H1 (cell line): ENCODE measurements around the gene ODC1. TPM values are rescaled to one million over a fixed set of nuclear protein-coding genes. Genes with fewer than 3 reads are reported as not detected.

Experiments
- BRCA1 ChIP-seq: IDR thresholded peaks from 2 replicates; pipeline ENCODE4 v1.6.1; 2012; ENCODE audit warnings: low read depth, low read length, improper control_type of control experiment
- JUND ChIP-seq: IDR thresholded peaks from 2 replicates; pipeline ENCODE4 v1.6.1; 2011; ENCODE audit warnings: mild to moderate bottlenecking, improper control_type of control experiment, low read length
- KDM4A ChIP-seq: IDR thresholded peaks from one replicate; pipeline ENCODE4 v1.7.1; 2012; ENCODE audit warnings: low read depth, mild to moderate bottlenecking, moderate library complexity, low read length, inconsistent platforms; ENCODE audit not compliant: severe bottlenecking
- RXRA ChIP-seq: IDR thresholded peaks from 2 replicates; pipeline ENCODE4 v1.6.1; 2011; ENCODE audit warnings: low read depth, mild to moderate bottlenecking, low read length, moderate library complexity; ENCODE audit not compliant: insufficient read depth
- SAP30 ChIP-seq: fragments of 300-600 bp; sonication (generic); IDR thresholded peaks from 2 replicates; pipeline ENCODE4 v1.7.1; 2012; ENCODE audit warnings: low read length, moderate library complexity, mild to moderate bottlenecking, inconsistent platforms; ENCODE audit not compliant: insufficient read depth, insufficient replicate concordance
- TAF7 ChIP-seq: optimal IDR thresholded peaks from 2 replicates; pipeline ENCODE3; 2011; ENCODE audit warnings: low read depth, mild to moderate bottlenecking, inconsistent platforms, low read length, moderate library complexity, borderline replicate concordance
- polyA plus RNA-seq, 7 experiments: library from polyadenylated mRNA; depleted of rRNA in 3 of 7; stranded (reverse) in 5 of 7; unstranded in 2 of 7; fragments of >200 nt in 5 of 7; fragments of 200-250 nt in 2 of 7; gene quantifications; 1 replicate in 5 of 7; 2 replicates in 1 of 7; 4 replicates in 1 of 7; pipeline versions ENCODE4 v1.2.1 to v1.2.3, GENCODE V29; 2011 to 2013; ENCODE audit warnings: missing spikeins in 2 of 7, mixed read lengths in 2 of 7
- total RNA-seq: library from RNA; stranded (reverse); fragmentation: NEBNext Ultra II Directional; extraction: Animal tissue kit (Norgen Biotek cat#: 25700); gene quantifications from 2 replicates; pipeline ENCODE4 v1.2.1, GENCODE V29; 2021

ODC1 gene
- total and polyA plus RNA-seq, 2 of the 8 experiments (the other 6 are each of a cell fraction or from before 2014, with no cell fraction given): 57.2 to 76.7 TPM

- TF ChIP-seq KDM4A (no peak), RXRA (no peak), TAF7 (no peak), BRCA1 (no peak), SAP30 (no peak), JUND (no peak)
- TF ChIP-seq, all 59 proteins: peak for 0
These were observed 56.0 kb downstream of the ODC1 start (continued) for GRCh38 chr2:10392100-10392499.
